GDM1 (cell line): ENCODE results near the gene ADGRG4.

Source experiments
- DNase-seq: peaks from one replicate; lab custom pipeline; 2025; lab: John Stamatoyannopoulos, UW

ADGRG4 gene

GRCh38 chrX:136304493-136304892 lies 3.7 kb downstream of the ADGRG4 start:
- DNase-seq: no peak

DNA sequence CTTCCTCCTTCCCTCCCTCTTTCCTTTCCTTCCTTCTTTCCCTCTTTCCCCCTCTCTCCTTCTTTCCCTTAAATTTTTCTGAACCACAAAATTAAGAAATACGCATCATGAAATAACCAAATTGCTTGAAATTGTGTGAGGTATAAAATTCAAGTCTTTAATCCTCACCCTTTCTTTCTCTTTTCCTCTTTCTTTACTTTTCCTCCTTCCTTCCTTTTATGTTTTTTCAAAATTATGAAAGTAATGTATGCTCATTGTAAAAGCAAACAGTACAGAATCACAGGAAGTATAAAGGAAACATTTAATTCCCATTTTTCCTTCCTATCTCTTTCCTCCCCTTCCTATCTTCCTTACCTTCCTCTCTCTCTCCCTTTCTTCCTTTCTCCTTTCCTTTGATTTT lies 5.4 kb downstream of the ADGRG4 start:
- DNase-seq: no peak

DNA sequence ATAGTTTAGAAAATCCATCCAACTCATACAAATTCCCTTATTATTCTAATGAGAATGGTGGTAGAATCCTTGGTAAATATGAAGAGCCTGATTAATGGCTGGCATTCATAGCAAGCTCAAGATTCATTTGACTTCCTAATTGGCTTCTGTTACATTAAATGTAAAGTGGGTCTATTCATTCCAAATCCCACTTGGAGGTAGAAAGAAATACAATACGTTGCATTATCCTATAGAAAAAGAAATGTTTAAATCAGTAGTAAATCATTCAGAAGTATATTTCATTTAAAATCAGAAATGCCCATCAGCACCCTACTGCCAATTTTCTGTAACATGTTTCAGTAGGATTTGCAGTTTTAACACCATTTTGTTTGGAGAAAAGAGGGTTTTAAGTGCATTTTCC lies 6.7 kb downstream of the ADGRG4 start:
- DNase-seq: no peak

DNA sequence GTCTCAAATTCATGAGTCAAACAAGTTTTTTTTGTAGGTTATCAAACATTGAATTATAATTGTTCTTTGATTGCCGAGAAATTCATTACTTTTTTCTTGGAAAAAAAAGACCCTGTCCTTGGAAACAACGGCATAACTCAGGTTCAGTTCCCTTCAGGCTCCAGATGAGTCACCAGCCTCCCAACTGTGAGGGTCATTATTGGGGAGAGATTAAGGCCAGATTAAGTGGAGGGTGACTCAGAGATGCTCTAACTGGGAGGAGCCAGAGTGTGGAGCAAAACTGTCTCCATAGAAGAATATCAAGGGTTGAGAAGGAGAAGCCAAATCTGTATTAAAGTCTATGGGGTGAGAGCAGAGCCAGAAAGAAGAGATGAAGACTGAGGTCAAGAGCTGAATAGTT lies 9.6 kb downstream of the ADGRG4 start:
- DNase-seq: no peak

- no peak for DNase-seq
Measured at GRCh38 chrX:136318156-136318555, 17.4 kb downstream of the ADGRG4 start.

- DNase-seq: no peak
Measured at GRCh38 chrX:136318895-136319597, 18.3 kb downstream of the ADGRG4 start.

DNA sequence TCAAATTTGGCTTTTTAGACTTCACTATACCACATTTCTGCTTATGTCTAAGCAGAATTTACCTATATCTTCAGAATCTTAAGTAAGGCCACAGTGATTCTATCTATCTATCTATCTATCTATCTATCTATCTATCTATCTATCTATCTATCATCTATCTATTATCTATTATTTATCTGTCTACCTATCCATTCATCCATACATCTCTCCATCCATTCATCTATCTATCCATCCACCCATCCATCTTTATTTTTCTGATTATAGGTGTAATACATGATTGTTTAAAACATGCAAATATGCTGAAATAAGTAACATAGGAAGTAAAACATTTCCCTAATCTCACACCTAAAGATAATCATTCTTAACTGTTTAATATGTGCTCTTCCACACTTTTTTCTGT lies 18.8 kb downstream of the ADGRG4 start:
- DNase-seq: no peak

GRCh38 chrX:136321532-136321931 lies 20.8 kb downstream of the ADGRG4 start:
- DNase-seq: no peak

DNA sequence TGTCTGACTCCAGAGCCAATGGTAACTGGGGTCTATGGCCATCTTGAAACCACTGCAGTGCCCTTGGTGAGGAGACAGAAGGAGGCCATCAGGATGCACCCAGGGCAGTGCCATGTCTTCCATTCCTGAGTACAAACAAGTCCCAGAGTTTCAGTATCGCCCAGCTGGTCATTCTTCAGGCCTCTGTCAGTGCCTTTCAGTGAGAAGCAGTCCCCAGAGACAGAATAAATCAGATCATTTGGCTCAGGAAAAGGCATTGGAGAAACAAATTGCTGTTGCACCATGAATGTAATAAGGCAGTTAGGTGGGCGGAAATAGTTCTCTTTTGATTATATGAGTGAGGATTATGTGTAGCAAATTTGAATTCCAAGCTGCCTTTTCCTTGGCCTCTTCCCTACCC lies 21.3 kb downstream of the ADGRG4 start:
- DNase-seq: no peak

GRCh38 chrX:136325377-136325776 lies 24.6 kb downstream of the ADGRG4 start:
- no peak for DNase-seq

GRCh38 chrX:136328933-136329332 lies 28.2 kb downstream of the ADGRG4 start:
- DNase-seq: no peak

DNA sequence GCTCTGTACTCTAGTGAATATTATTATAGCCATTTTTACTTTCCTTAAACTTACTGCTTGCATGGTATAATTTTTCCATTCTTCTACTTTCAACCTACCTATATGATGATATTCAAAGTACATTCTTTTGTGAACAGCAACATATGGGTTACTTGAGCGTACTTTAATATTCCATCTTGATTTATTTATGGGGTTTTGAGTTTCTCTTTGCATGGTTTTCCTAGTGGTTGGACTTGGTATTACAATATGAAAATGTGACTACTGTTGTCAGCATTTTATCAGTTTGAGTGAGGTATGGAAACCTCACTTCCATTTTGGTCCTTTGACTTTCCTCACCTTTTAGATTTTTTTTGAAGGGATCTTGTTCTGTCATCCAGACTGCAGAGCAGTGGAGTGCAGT lies 35.9 kb downstream of the ADGRG4 start:
- no peak for DNase-seq

DNA sequence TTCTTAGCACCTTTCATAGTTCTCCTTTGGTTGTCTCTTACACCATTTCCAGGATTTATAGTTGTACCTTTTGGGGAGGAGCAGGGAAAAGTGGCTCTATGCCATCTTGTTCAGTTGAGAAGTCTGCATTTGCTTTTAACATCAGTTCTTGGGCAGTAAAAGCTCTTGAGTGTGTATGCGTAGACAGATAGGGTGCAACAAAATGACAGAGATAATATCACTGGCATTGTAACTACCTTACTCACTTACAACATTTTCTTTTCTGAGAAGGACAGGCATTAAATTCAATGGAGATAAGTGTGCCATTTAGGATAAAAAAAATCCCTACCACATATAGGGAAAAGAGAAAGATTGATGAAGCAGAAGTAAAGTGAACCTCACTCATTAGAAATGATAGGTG lies 38.9 kb downstream of the ADGRG4 start:
- no peak for DNase-seq

- no peak for DNase-seq
Measured at GRCh38 chrX:136344320-136344719, 43.6 kb downstream of the ADGRG4 start.

- DNase-seq: no peak
Measured at GRCh38 chrX:136346506-136346905, 45.7 kb downstream of the ADGRG4 start.

DNA sequence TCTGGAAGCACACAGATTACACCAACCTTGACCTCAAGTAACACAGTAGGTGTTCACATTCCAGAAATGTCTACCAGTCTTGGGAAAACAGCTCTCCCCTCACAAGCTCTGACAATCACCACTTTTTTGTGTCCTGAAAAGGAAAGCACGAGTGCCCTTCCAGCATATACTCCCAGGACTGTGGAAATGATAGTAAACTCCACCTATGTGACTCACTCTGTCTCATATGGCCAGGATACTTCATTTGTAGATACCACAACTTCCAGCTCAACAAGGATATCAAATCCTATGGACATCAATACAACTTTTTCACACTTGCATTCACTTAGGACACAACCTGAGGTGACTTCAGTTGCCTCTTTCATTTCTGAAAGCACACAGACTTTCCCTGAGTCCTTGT lies 46.9 kb downstream of the ADGRG4 start:
- DNase-seq: no peak

GRCh38 chrX:136353526-136354093 lies 52.8 kb downstream of the ADGRG4 start:
- no peak for DNase-seq

DNA sequence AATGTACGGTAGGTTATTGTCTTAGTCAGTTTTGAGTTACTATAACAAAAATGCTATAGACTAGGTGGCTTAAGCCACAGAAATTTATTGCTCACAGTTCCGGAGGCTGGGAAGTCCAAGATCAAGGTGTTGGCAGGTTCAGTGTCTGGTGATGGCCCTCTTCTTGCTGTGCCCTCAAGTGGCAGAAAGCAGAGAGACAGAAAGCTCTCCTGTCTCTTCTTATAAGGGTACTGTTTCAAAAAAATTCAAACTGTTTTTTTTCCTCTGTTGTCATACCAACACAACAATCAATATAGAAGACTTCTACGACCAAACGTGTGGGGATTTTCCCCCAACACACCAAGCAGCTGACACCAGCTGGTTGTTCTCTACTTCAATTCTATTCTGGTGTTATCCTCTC lies 53.4 kb downstream of the ADGRG4 start:
- DNase-seq: no peak

- no peak for DNase-seq
Measured at GRCh38 chrX:136369377-136369776, 68.6 kb downstream of the ADGRG4 start.

DNA sequence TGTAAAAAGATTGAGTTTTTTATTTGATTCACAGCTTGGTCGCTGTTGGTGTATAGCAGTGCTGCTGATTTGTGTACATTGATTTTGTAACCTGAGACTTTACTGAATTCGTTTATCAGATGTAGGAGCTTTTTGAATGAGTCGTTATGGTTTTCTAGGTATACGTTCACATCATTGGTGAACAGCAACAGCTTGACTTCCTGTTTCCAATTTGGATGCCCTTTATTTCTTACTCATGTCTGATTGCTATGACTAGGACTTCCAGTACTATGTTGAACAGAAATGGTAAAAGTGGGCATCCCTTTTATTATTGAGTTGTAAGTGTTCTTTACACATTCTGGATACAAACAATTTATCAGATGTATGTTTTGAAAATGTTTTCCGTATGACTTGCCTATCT lies 76.0 kb downstream of the ADGRG4 start:
- DNase-seq: no peak

- DNase-seq: no peak
Measured at GRCh38 chrX:136380010-136380769, 79.4 kb downstream of the ADGRG4 start.

DNA sequence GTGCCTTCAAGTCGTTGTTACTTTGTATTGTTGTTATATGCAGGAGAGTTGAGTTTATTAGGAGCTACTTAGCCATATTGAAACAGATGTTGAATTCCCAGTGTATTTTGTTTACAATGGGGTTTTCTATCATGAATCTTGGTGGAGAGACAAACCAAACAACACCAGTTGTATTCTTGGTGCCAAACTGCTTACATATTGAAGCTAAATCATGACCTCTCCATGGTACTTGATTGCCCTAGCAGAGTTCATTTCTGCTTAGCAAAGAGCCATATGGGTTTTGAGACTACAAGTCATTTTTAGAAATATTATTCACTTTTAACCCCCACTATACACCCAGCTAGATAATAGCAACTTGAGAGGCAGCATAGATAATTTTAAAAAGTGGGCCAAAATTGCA lies 85.4 kb downstream of the ADGRG4 start:
- DNase-seq: no peak

- DNase-seq: no peak
Measured at GRCh38 chrX:136386826-136387225, 86.1 kb downstream of the ADGRG4 start.
